ENCODE results near the gene PTPN13.

- TF ChIP-seq CTCF (IDR thresholded peaks at IDR 0.05) (no peak), POLR2A (IDR thresholded peaks at IDR 0.05) (no peak), POLR2AphosphoS5 (IDR thresholded peaks at IDR 0.05; ENCODE audit: insufficient read depth in 1 of 2, low read depth in 1 of 2) (peak in 1 of 2 donors; percentile 29)
Measured at GRCh38 chr4:86587381-86588140, 6.6 kb upstream of the PTPN13 start.
